ENCODE data around the gene PRICKLE3.

Gene PRICKLE3

DNA sequence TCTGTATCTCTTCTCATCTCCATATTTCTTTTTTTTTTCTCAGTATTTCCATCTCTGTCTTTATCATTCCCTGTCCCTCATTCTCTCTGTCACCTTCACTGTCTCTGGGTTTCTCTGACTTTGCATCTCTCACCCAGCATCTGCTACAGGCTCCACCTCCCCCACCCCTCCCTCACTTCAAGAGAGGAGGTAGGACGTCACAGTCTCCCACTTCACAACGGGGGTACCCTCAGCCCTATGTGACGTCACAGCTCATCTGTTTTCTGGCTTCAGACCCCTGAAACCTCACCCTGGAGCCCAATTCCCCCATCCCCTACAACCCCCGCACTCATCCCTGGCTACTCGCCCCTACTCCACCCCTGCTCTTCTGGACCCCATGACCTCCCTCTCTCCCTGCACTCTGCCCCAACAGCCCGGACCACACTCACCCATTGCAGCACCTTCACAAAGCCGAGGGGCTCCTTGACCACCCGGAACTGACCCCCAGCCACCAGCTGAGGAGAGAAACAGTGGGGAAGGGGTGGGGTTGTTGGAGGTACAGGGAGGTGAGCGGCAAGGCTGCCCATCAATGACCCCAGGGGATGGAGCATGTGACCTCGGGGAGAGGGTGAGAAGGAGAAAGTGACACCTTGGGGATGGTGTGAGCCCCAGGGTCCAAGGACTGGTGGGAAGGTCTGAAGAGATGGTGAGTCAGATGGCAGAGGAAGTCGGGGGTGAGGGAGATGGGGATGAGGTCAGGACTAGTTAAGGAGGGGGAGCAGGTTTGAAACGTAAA is 12.6 kb upstream of the PRICKLE3 start:
- Histone ChIP-seq H3K9ac (ENCODE audit: low read depth, low read length, poor library complexity, severe bottlenecking) (no peak overlapping the region), H3K36me3 (ENCODE audit: insufficient read depth, low read length) (no peaks in the 10 kb centered on the region), H3F3A (ENCODE audit: low read depth) (no peaks in the 10 kb centered on the region), H2AFZ (ENCODE audit: low read length) (no peak overlapping the region), H3K27me3 (ENCODE audit: insufficient read depth, low read length, poor library complexity, severe bottlenecking) (peaks cover 7% of the 10 kb centered on the region), H3K9me2 (replicated peaks; ENCODE audit: low read depth, low read length) (no peaks in the 10 kb centered on the region), H3K79me2 (ENCODE audit: insufficient read depth, low read length) (no peaks in the 10 kb centered on the region), H3K9me3 (ENCODE audit: insufficient read depth, low read depth, low read length) (no peaks in the 10 kb centered on the region), H3K4me2 (ENCODE audit: low read depth, low read length, poor library complexity, severe bottlenecking) (no peak overlapping the region), H4K20me1 (ENCODE audit: insufficient read depth, low read length, poor library complexity, severe bottlenecking) (no peaks in the 10 kb centered on the region), H3K4me3 (ENCODE audit: low read length, poor library complexity, severe bottlenecking) (no peak overlapping the region), H3K4me1 (ENCODE audit: insufficient read depth, low read length, poor library complexity, severe bottlenecking) (no peaks in the 10 kb centered on the region)
- TF ChIP-seq, protein P1, sequence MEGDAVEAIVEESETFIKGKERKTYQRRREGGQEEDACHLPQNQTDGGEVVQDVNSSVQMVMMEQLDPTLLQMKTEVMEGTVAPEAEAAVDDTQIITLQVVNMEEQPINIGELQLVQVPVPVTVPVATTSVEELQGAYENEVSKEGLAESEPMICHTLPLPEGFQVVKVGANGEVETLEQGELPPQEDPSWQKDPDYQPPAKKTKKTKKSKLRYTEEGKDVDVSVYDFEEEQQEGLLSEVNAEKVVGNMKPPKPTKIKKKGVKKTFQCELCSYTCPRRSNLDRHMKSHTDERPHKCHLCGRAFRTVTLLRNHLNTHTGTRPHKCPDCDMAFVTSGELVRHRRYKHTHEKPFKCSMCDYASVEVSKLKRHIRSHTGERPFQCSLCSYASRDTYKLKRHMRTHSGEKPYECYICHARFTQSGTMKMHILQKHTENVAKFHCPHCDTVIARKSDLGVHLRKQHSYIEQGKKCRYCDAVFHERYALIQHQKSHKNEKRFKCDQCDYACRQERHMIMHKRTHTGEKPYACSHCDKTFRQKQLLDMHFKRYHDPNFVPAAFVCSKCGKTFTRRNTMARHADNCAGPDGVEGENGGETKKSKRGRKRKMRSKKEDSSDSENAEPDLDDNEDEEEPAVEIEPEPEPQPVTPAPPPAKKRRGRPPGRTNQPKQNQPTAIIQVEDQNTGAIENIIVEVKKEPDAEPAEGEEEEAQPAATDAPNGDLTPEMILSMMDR (conservative IDR thresholded peaks at IDR 0.05; ENCODE audit: low read length), result no peak
- no peak for TF ChIP-seq EZH2phosphoT487 (IDR thresholded peaks at IDR 0.05; ENCODE audit: borderline replicate concordance)

DNA sequence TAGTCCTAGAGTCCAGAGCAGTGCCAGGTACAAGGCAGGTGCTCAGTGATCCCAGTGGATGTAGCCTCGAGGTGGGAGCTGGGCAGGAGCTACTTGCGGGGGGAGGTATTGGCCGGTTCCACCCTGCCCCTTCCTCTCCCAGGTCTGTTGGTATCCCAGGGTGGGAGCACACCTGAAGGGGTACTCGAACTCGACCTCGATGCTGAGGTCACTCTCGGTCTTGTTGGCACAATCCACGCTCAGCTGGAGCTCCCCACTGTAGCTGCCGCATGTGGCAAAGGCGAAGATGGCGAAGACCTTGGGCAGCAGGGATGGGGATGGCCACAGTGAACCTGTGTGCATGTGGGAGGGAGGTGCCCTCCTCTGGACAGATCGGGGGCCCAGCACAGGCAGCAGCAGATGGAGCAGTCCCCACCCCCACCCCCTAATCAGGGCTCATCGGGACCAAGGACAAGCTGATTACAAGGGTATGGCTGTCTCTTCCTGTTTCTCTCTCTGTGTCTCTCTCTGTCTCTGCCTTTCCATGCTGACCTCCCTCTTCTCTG is 11.4 kb upstream of the PRICKLE3 start:
- Histone ChIP-seq H3K4me3 (ENCODE audit: low read length, poor library complexity, severe bottlenecking) (no peak overlapping the region), H3K9ac (ENCODE audit: low read depth, low read length, poor library complexity, severe bottlenecking) (no peak overlapping the region), H3K9me2 (replicated peaks; ENCODE audit: low read depth, low read length) (no peaks in the 10 kb centered on the region), H3K27me3 (ENCODE audit: insufficient read depth, low read length, poor library complexity, severe bottlenecking) (no peaks in the 10 kb centered on the region), H3K4me2 (ENCODE audit: low read depth, low read length, poor library complexity, severe bottlenecking) (no peak overlapping the region), H4K20me1 (ENCODE audit: insufficient read depth, low read length, poor library complexity, severe bottlenecking) (no peaks in the 10 kb centered on the region), H3F3A (ENCODE audit: low read depth) (no peaks in the 10 kb centered on the region), H3K9me3 (ENCODE audit: insufficient read depth, low read depth, low read length) (no peaks in the 10 kb centered on the region), H2AFZ (ENCODE audit: low read length) (no peak overlapping the region), H3K36me3 (ENCODE audit: insufficient read depth, low read length) (no peaks in the 10 kb centered on the region), H3K79me2 (ENCODE audit: insufficient read depth, low read length) (no peaks in the 10 kb centered on the region), H3K4me1 (ENCODE audit: insufficient read depth, low read length, poor library complexity, severe bottlenecking) (no peaks in the 10 kb centered on the region)
- TF ChIP-seq, protein P1 (conservative IDR thresholded peaks at IDR 0.05; ENCODE audit: low read length), result no peak
- TF ChIP-seq EZH2phosphoT487 (IDR thresholded peaks at IDR 0.05; ENCODE audit: borderline replicate concordance), result no peak

DNA sequence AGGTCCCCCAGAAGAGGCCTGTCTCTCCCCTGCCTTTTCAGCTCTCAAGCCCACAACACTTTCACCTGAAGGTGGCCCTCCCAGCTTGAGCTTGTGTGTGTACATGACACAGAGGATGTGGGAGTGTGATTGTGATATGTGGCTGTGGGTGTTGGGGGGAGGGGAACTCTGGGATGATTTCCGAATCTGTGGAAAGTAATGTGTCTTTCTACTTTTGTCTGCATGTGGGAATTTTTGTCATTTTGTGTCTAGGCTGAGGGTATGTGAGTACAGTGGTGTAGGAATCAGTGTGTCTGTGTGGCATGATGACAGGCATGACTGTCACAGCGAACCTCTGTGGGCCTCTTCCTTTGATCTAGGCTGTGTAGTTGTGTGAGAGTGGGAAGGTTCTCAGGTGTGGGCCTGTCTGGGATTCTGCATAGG is 7.4 kb upstream of the PRICKLE3 start:
- Histone ChIP-seq H3K9me3 (ENCODE audit: insufficient read depth, low read depth, low read length) (no peaks in the 10 kb centered on the region), H3K9ac (ENCODE audit: low read depth, low read length, poor library complexity, severe bottlenecking) (no peak overlapping the region), H3K36me3 (ENCODE audit: insufficient read depth, low read length) (no peaks in the 10 kb centered on the region), H2AFZ (ENCODE audit: low read length) (no peak overlapping the region), H3K79me2 (ENCODE audit: insufficient read depth, low read length) (peaks cover 6% of the 10 kb centered on the region), H3K4me3 (ENCODE audit: low read length, poor library complexity, severe bottlenecking) (no peak overlapping the region), H3K27me3 (ENCODE audit: insufficient read depth, low read length, poor library complexity, severe bottlenecking) (no peaks in the 10 kb centered on the region), H3F3A (ENCODE audit: low read depth) (no peaks in the 10 kb centered on the region), H3K4me1 (ENCODE audit: insufficient read depth, low read length, poor library complexity, severe bottlenecking) (peaks cover 7% of the 10 kb centered on the region), H4K20me1 (ENCODE audit: insufficient read depth, low read length, poor library complexity, severe bottlenecking) (no peaks in the 10 kb centered on the region), H3K9me2 (replicated peaks; ENCODE audit: low read depth, low read length) (no peaks in the 10 kb centered on the region), H3K4me2 (ENCODE audit: low read depth, low read length, poor library complexity, severe bottlenecking) (no peak overlapping the region)
- TF ChIP-seq, protein P1 (conservative IDR thresholded peaks at IDR 0.05; ENCODE audit: low read length), result no peak
- no peak for TF ChIP-seq EZH2phosphoT487 (IDR thresholded peaks at IDR 0.05; ENCODE audit: borderline replicate concordance)
